ENCODE measurements around the gene CD6. TPM values are rescaled to one million over a fixed set of nuclear protein-coding genes. Genes with fewer than 3 reads are reported as not detected.

Gene CD6
- polyA plus RNA-seq, 1 donor (not counting 4 experiments of a cell fraction or from before 2014, with no cell fraction given), result 0.03 TPM

- Histone ChIP-seq H3K4me2 (ENCODE audit: control insufficient read depth, extremely low read depth, insufficient read depth, low read depth, low read length) (no peak overlapping the region), H3K27ac (ENCODE audit: control insufficient read depth, insufficient read depth, low read length) (no peak overlapping the region), H3K79me2 (ENCODE audit: control insufficient read depth, insufficient read depth, low read length) (no peaks in the 10 kb centered on the region), H4K20me1 (ENCODE audit: control insufficient read depth, extremely low read depth, insufficient read depth, low read length) (no peaks in the 10 kb centered on the region), H3K4me1 (ENCODE audit: control insufficient read depth, extremely low read depth, insufficient read depth, low read length) (peaks cover 18% of the 10 kb centered on the region), H2AFZ (ENCODE audit: control insufficient read depth, low read length) (no peak overlapping the region), H3K9me3 (ENCODE audit: control insufficient read depth, low read depth, low read length) (no peaks in the 10 kb centered on the region), H3K4me3 (ENCODE audit: control insufficient read depth in 2 of 3, extremely low read depth in 1 of 3, insufficient read depth in 2 of 3, low read depth in 1 of 3, low read length in 3 of 3) (no peak overlapping the region), H3K9me1 (ENCODE audit: control insufficient read depth, extremely low read depth, insufficient read depth, low read length) (no peaks in the 10 kb centered on the region), H3K27me3 (ENCODE audit: control insufficient read depth, extremely low read depth, insufficient read depth, low read length) (no peaks in the 10 kb centered on the region), H3K36me3 (ENCODE audit: control insufficient read depth in 2 of 2, extremely low read depth in 1 of 2, insufficient read depth in 2 of 2, low read length in 2 of 2) (peaks cover 0 to 8% of the 10 kb centered on the region in 2 experiments), H3K9ac (ENCODE audit: control insufficient read depth, extremely low read depth, insufficient read depth, low read length) (no peak overlapping the region)
- no peak for FAIRE-seq
- no peak for DNase-seq (ENCODE audit: low read depth, low spot score)
- dilution Hi-C loops (cut with MboI; ENCODE audit: extremely low pct_ligation_motif_present, low sequenced_read_pairs), result no loop called here
- no peak for TF ChIP-seq EZH2 (IDR thresholded peaks at IDR 0.05; ENCODE audit: low read length)
- TF ChIP-seq, protein P1, sequence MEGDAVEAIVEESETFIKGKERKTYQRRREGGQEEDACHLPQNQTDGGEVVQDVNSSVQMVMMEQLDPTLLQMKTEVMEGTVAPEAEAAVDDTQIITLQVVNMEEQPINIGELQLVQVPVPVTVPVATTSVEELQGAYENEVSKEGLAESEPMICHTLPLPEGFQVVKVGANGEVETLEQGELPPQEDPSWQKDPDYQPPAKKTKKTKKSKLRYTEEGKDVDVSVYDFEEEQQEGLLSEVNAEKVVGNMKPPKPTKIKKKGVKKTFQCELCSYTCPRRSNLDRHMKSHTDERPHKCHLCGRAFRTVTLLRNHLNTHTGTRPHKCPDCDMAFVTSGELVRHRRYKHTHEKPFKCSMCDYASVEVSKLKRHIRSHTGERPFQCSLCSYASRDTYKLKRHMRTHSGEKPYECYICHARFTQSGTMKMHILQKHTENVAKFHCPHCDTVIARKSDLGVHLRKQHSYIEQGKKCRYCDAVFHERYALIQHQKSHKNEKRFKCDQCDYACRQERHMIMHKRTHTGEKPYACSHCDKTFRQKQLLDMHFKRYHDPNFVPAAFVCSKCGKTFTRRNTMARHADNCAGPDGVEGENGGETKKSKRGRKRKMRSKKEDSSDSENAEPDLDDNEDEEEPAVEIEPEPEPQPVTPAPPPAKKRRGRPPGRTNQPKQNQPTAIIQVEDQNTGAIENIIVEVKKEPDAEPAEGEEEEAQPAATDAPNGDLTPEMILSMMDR (optimal IDR thresholded peaks at IDR 0.05 in 1 of 3, IDR thresholded peaks at IDR 0.05 in 1 of 3, conservative IDR thresholded peaks at IDR 0.05 in 1 of 3; ENCODE audit: extremely low read depth in 1 of 3, insufficient read depth in 2 of 3, low read length in 3 of 3), result no peak
Observed at GRCh38 chr11:60939301-60939700, 32.2 kb upstream of the CD6 start.

GRCh38 chr11:60939855-60940254 is 31.6 kb upstream of the CD6 start:
- Histone ChIP-seq H3K4me1 (ENCODE audit: control insufficient read depth, extremely low read depth, insufficient read depth, low read length) (peaks cover 18% of the 10 kb centered on the region), H4K20me1 (ENCODE audit: control insufficient read depth, extremely low read depth, insufficient read depth, low read length) (no peaks in the 10 kb centered on the region), H3K9me1 (ENCODE audit: control insufficient read depth, extremely low read depth, insufficient read depth, low read length) (no peaks in the 10 kb centered on the region), H3K9me3 (ENCODE audit: control insufficient read depth, low read depth, low read length) (no peaks in the 10 kb centered on the region), H3K27me3 (ENCODE audit: control insufficient read depth, extremely low read depth, insufficient read depth, low read length) (no peaks in the 10 kb centered on the region), H3K27ac (ENCODE audit: control insufficient read depth, insufficient read depth, low read length) (no peak overlapping the region), H3K4me2 (ENCODE audit: control insufficient read depth, extremely low read depth, insufficient read depth, low read depth, low read length) (no peak overlapping the region), H2AFZ (ENCODE audit: control insufficient read depth, low read length) (no peak overlapping the region), H3K79me2 (ENCODE audit: control insufficient read depth, insufficient read depth, low read length) (no peaks in the 10 kb centered on the region), H3K9ac (ENCODE audit: control insufficient read depth, extremely low read depth, insufficient read depth, low read length) (no peak overlapping the region), H3K4me3 (ENCODE audit: control insufficient read depth in 2 of 3, extremely low read depth in 1 of 3, insufficient read depth in 2 of 3, low read depth in 1 of 3, low read length in 3 of 3) (no peak overlapping the region), H3K36me3 (ENCODE audit: control insufficient read depth in 2 of 2, extremely low read depth in 1 of 2, insufficient read depth in 2 of 2, low read length in 2 of 2) (peaks cover 0 to 8% of the 10 kb centered on the region in 2 experiments)
- FAIRE-seq (no peak), DNase-seq (ENCODE audit: low read depth, low spot score) (no peak)
- TF ChIP-seq, protein P1 (optimal IDR thresholded peaks at IDR 0.05 in 1 of 3, IDR thresholded peaks at IDR 0.05 in 1 of 3, conservative IDR thresholded peaks at IDR 0.05 in 1 of 3; ENCODE audit: extremely low read depth in 1 of 3, insufficient read depth in 2 of 3, low read length in 3 of 3), result no peak
- TF ChIP-seq EZH2 (IDR thresholded peaks at IDR 0.05; ENCODE audit: low read length), result no peak
- dilution Hi-C loops (cut with MboI; ENCODE audit: extremely low pct_ligation_motif_present, low sequenced_read_pairs), result no loop called here

Data from keratinocyte (primary cell).